HG02571 (cell line): Measurements from ENCODE around the gene DNAH1.

Experiments
- ATAC-seq: cut with Tn5 transposase; IDR thresholded peaks from one replicate; pipeline ENCODE4 v1.9.1; 2021; ENCODE audit warnings: mild to moderate bottlenecking, moderate library complexity; ENCODE audit not compliant: unreplicated experiment

Gene DNAH1

DNA sequence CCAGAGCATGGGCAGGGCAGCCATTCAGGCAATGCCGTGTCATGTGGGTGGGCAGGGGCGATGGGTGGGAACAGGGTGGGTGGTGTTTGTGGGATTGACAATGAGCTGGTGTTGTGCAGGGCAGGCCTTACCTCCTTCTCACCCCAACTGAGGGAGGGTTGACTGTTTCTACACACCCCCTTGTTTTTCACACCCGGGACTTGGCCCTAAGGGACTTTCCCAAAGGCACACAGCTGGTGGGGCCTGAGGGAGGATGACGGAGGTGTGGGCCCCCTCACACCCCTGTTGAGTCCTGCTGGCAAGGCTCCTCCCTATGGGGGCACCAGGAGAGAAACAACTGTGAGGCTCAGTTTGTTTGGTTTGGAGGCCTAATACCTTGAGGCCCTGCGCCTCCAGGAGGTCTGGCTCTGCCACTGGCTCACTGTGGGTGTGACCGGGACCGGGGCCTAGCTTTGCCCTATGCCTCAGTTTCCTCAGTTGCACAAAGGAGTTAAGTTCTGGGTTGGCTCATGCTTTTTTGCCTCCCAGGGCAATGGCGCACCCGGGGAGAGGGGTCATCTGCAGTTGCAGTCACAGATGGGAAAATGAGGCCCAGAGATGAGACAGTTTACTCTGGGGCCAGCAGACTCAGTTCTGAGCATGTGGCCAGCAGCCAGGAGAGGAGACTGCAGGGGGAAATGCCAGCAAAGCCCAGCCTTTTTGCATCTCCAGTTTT lies 5.1 kb upstream of the DNAH1 start:
- peak; percentile 74 for ATAC-seq

DNA sequence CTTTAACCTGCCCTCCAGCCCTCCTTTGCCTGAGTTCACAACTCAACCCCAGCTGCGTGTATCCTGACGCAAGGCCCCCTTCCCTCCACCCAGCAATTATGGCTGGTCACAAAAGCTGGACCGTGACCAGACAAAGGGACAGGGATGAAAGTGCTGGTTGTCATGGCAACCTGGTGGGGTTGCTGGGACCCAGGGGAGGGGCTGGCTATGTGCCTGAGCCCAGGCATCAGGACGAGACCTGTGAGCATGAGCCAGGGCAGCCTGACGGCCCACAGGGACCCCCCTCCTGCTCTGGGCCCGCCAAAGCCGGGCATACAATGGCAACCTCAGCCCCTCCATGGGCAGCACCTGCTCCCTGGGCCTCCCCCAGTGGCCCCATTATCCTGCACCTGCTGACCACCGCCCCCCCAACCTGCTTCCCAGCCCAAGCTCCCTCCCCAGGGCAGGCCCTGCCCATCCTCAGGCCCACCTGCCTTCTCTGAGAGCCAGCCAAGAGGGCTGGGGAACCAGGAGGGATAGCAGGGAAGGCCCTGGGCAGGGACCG lies 4.5 kb upstream of the DNAH1 start:
- no peak for ATAC-seq

DNA sequence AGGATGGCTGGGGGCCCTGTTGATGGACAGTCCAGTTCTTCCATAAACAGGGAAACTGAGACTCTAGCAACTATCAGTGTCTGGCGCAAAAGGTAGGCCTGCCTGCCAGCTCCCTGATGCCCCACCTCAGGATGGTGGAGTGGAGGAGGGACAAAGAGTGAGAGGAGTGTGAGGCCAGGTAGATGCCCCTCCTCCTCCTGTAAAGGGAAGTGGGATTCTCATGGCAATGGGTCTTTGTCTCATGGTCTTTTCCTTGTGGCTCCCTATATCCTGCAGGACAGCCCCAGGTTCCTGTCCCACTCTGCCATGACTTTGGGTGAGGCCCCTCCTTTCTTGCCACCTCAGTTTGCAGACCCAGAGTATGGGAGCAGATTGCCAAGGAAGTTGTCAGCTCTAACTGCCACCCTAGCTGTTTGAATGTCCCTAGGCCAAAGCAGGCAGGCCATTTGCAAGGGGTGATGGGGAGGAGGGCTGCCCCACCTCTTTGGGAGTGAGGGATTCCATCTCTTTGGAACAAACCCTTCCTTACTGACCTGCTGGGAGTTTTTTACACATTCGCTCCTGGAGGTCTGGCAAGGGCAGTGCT lies 2.8 kb upstream of the DNAH1 start:
- no peak for ATAC-seq

DNA sequence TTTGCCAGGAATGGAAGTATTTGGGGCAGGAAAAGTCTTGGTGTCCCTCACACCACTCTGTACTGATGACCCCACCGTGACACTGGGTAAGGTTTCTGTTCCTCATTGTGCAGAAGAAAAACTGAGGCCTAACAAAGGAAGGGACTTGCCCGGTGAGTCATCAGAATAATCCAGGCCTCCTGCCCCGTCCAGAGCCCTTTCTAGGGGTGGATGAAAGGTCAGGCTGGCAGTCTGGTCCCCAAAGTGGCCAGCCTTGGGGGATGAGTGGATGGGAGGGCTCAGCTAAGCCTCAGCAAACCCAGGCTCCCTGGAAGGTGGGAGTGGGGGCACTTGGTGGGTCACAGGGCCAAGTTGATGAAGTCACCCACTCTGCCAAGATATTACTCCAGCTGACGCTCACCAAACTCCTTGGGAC lies 2.3 kb upstream of the DNAH1 start:
- ATAC-seq: peak; percentile 61

DNA sequence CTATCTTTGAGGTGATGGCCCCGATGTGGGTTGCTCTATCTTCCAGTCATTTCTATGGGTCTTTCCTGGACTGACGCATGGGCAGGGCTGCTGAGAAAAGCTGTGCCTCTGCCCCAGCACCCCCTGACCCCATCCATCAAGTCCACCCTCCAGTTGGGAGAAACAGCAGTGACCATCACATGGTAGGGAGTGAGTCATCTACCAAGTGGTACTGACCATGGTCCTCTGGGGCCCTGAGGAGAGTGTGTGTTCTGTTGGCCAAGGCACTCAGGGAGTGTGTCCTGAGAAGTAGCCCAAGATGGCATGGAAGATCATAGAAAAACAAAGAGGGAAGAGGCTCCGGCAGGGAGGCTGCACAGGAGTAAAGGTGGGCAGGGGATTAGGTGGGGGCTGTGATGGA lies 1.6 kb upstream of the DNAH1 start:
- no peak for ATAC-seq

DNA sequence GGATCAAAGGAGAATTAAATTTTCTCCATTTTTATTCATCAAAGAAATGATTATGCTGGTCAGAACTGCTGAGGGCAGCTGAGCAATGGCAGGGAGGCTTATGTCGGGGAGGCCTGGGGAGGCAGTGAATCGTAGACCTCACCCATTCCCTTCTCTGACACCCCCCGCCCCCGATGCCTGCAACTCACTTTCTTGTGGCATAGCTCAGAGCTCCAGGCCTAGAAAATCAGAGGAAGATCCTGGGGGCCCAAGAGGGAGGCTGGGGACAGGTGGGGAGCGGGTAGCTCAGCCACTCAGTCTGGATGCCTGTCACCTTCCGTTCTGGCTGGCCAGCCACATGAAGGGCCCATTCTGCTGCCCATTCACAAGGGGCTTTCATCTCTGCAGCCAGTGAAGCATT lies 1.1 kb upstream of the DNAH1 start:
- ATAC-seq: no peak

DNA sequence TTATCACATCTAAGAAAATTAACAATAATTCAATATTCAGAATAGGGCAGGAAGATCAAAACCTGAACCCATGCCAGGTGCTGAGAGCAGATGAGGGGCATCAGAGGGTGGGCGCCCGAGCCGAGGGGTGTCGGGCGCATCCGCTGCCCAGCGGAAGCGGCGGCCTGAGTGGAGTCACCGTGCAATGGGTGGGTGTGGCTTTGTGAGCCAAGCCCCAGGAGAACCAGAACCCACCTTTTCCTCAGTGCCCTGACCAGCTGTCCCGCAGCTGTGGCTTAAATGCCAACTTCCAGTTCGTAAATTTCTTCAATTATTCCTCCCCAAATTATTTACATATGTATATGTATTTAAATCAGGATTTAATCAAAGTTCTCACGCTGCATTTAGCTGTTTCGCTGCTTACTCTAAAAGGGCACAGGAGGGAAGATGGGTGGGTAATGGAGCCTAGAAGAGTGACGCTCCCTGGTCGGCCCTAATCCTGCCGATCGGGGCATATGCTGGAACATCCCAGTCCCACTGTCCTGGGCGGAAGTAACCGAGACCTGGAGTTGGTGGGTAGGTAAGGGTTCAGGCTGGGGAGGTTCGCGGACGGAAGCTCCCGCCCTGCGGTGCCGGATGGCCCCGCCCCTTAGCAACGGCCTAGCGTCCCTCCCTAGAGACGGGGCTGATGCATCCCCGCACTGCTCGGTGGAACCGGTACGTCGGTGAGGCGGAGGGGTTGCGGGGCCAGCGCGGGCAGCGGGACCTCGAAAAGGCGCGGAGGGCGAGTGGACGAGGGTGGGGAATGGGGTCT lies 1.3 kb downstream of the DNAH1 start:
- ATAC-seq: peak; percentile 40

DNA sequence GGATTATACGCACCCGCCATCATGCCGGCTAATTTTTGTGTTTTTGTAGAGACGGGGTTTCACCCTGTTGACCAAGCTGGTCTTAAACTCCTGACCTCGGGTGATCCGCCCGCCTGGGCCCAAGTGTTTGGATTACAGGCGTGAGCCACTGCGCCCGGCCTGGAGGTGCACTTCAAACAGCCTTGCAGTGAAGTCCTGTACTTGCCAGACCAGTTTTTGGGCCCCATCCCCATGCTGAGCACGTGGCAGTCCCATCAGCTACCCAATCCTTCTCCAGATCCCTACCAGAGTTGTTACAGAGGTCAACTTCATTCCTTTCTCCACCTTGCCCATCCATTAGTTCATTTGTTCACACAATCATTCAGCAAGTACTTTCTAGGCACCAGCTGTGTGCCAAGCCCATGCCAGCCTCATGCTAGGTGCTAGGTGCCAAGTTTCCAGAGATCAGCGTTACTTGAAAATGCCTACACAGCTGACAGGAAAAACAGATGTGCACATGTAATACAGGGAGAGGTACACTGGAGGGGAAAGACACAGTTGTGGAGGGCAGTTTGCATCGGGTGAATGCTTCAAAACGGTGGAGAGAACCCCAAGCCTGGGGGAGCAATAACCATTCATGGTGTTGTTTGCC lies 2.2 kb downstream of the DNAH1 start:
- ATAC-seq: no peak

DNA sequence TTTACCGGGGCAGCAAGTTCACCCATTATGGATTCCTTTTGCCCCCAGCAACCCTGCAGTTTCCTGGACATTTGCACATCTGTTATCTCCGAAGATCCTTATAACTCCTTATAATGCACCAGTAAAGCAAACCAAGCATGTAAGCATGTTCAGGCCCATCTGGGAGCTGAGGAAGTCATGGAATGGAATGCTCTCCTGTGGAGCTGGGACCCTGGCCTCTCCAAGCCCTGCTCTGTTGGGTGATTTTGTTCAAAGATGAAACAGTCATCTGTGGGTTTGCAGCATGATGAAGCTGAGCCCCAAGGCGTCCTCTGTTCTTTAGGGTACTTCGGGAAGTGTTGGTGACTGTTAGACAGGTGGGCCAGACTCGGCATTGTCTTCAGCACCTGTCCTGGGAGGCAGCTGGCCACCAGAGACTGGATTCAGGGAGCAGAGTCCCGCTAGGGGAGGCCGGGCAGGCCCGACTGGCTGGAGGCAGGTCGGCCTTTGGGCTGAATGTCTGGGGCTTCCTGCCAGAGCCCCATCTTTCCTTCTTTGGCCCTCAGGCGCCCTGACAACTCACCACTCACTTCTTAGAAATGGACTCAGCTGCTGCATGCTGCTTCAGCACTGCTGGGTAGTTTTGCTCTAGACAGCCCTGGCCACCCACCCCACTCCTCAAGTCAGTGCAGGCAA lies 3.9 kb downstream of the DNAH1 start:
- ATAC-seq: no peak

DNA sequence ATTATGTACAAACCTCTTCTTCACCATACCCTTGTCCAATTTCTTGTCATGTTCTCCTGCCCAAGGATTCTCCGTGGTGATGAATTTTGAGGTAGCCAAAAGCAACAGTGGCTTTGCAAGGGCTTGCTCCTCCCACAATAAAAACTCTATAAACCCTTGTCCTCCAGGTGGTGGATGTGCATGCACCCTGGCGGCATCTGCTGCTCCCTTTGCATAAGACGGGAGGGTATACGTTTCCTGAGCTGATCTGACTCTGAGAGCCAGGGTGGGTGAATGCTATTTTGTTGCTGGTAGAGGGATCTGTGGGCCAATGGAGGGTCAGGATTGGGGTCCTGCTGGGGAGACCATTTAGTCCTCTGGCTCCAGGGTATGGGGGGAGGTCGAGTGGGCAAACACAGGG lies 5.4 kb downstream of the DNAH1 start:
- no peak for ATAC-seq

DNA sequence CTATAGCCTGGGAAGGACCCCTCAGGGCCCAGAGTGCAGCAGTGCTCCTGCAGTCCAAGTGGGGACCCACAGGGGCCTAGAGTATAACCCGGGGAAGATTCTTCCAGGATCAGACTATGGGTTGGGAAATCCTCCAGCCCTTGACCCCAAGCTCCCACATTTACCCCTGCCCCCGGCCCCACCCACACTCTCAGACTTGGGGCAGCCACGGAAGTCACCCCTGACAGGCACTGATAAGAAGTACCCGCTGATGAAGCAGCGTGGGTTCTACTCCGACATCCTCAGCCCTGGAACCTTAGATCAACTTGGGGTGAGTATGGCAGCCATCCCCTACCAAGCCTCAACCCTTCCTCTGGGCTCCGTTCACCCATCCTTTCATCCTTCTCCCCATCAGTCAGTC lies 6.3 kb downstream of the DNAH1 start:
- ATAC-seq: no peak

DNA sequence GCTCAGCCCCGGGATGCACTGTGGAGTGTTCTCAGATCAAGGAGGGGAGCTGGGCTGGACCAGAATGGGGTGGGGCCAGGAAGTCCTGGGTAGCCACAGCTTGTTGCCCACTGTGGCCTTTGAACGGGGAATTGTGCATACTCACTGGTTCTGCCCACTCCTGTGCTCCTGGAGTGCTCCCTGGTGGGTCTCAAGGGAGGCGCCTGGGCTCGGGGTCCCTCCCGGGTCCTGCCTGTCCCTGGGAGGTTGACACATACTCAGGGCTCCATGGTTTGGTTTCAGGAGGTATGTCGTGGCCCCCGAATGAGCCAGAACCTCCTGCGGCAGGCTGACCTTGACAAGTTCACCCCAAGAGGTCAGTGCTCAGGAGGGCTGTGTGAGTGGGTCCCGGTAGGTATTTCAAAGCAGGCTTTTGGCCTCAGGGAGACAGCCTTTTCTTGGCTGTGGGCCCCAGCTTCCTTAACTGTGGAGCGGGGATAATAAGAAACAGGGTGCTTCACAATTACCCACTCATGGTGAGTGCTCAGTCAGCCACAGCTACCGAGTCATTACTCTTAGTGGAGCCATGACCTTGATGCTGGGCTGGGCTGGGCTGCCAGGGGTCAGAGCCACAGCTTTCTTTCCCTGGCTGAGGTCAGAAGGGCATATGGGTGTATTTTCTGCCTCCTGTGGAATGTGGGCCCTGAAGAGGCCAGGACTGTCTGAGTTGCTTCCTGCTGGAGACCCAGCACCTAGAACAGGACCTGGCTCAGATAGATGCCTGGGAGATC lies 7.6 kb downstream of the DNAH1 start:
- no peak for ATAC-seq

DNA sequence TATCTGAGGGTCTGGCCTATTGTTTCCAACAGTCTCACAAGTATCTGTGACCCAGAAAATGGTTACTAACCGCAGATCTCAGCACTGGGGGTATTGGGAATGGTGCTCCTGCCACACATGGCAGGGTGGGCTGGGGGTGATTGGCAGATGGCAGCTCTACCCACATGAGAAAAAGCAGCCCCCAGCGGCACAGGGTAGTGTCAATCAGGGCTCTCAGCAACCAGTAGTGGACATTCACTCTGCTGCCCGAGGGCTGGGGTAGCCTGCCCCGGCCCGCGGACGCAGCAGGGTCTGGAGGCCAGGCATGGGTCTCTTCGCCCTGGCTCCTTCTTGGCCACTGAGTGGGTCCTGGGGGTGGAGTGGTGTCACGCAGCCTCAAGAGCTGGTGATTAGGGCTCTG lies 8.6 kb downstream of the DNAH1 start:
- no peak for ATAC-seq

DNA sequence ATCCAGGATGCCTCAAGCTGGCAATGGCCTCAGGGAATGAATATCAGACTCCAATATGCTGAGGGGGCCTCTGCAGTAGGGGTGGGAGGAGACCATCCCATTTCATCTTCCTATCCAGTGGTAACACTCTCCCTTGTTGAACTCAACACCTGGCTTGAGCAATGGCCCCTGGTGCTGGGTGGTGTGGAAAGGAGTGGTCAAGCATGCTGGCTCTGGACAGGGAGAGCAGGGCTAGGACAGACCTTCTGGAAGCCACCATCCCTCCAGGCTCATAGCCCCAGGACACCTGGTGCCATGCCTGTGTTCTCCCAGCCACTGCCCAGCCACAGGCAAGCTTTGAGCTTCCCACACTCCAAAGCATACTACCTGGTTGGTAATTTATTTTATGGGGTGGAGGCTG lies 9.6 kb downstream of the DNAH1 start:
- ATAC-seq: no peak

DNA sequence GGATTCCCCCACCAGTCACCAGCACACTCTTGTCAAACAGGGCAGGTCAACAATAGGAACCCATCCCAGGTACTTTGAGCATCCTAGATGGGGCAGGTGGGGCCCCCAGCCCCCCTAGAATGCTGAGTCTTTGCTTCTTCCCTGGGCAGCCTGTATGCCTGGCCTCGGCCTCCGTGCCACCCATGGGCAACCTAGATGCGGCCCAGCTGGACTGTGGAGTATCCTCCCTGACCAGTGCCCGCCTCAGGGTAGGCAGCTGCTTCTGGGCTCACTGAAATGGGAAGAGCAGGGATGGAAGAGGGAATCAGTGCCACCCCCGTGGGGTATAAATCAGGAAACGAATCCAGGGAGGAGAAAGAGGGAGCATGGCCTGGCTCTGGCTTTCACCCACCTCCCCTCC lies 10.9 kb downstream of the DNAH1 start:
- ATAC-seq: no peak

DNA sequence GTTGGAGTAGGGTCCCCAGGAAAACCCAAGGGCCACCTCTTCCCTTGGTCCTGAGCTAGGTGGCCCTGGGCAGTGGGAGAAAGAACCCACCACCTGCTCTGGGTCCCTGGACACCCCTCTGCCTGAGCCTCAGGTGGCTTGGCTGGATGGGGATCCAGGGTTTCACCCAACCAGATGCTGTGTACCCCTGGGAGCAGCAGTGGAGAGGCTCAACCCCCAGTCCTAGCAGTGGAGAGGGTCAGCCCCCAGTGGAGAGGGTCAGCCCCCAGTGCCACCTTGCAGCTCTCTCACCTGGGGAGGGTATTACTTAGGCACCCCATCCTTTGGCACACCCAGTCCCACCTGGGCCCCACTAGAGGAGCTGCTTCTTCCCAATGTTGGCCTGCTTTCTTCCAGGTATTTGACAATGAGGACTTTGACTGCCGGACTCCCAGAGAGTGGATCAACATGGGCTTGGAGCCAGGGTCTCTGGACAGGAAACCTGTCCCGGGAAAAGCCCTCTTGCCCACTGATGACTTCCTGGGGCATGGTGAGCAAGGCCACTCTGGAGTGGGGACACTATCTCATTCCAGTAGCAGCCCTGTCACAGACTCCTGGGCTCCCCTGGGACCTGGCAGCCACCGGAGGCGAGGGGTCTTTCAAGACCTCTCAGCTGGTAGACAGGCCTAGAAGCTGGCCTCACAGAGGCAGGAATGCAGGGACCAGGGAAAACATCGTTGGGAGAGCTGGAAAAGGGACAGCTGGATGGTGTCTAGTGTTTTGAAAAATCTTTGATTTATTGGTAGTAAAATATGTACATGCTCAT lies 11.6 kb downstream of the DNAH1 start:
- no peak for ATAC-seq

DNA sequence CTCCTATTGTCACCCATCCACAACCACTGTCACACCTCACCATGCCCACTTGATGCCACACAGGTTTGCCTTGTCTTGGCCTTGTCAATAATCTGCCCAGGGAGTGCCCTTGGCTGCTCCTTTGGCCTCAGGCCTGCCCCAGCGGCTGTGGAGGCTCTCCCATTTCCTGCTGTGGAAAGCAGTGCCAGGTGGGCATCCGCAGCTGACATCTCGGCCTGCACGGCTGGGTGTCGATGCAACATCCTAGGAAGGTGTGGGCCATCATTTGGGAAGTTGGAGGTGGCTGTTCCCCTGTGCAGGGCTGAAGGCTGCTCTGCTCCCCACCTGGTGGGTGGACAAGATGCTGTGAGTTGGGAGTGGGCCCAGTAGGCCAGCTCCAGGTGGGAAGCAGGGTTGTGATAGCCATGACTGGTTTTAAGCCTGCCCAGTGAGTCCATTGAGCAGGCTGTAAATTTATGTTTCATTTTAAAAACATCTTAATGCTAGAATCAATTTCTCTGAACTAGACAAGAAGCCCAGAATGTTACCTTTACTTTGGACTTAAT lies 12.5 kb downstream of the DNAH1 start:
- no peak for ATAC-seq

DNA sequence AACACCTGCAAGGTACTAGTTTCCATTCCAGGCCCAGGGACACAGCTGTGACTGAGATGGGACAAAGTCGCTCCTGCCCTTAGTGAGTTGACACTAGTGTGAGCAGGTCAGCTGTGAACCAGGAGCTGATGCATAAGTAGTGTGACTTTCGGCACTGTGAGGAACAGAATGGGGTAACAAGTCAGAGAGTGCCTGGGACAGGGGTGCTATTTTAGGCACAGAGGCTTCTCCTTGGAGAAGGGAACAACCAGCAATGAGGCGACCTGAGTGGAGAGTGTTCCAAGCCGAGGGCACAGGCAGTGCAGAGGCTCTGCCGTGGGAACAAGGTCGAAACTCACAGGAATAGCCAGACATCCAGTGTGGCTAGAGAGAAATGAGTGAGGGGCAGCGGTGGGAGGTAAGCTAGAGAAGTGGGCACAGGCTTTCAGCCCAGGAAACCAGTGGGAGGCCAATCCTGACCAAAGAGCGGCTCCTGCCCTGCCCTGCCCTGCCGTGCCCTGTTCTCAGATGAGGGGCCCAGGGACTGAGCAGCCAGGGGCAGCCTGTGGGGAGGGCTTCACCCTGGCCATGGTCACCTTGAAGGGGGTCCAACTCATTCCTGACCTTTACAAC lies 14.2 kb downstream of the DNAH1 start:
- no peak for ATAC-seq

DNA sequence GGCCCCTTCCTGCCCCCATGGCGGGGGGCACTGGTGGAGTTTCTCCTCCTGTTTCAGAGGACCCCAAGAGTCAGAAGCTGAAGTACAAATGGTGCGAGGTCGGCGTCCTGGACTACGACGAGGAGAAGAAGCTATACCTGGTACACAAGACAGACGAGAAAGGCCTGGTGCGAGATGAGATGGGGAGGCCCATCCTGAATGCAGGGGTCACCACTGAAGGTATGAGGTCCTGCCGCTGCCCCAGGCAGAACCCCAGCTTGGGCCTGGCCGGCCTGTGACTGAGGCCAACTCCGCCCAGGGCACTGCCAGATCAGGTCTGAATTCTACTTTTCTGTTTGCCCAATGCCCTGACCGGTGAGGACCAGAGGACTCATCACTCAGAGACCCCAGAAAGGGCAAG lies 15.0 kb downstream of the DNAH1 start:
- no peak for ATAC-seq
